HCT116 (cell line): ENCODE measurements around the gene MID1. TPM values are rescaled to one million over a fixed set of nuclear protein-coding genes. Genes with fewer than 3 reads are reported as not detected.

Source experiments
- ATAC-seq: fragments of 200-7000 bp; cut with Tn5 transposase; 2 replicates; pipeline ENCODE4 v1.9.1; 2020; ENCODE audit warnings: mild to moderate bottlenecking, moderate library complexity
- BruUV-seq: library from RNA; stranded (reverse); fragments of 400-500 nt; replicated peaks from 2 replicates; lab custom pipeline; 2021; lab: Mats Ljungman, UMichigan
- CTCF ChIA-PET: fragments of 300-600 bp; sonication (Branson Sonifier 250); formaldehyde crosslinking; loops from one replicate; lab custom pipeline; 2021; ENCODE audit warnings: antibody characterized with exemption; lab: Charles Lee
- POLR2A ChIA-PET: fragments of 300-600, 350-600 bp; sonication (Branson Sonifier 250); formaldehyde crosslinking; loops from one replicate; lab custom pipeline; 2021; ENCODE audit warnings: antibody characterized with exemption; lab: Charles Lee
- RAD21 ChIA-PET, 2 experiments: fragments of 300-600 bp; sonication (Branson Sonifier 250); formaldehyde crosslinking; loops; one replicate each; lab custom pipeline; 2023; ENCODE audit warnings: low total read pairs in 2 of 2; ENCODE audit not compliant: uncharacterized antibody in 2 of 2, unreplicated experiment in 2 of 2, low non-redundant PET in 1 of 2; lab: Charles Lee
- DNase-seq: peaks from one replicate; pipeline ENCODE4 v3.0.0-alpha.2; 2010; ENCODE audit warnings: low read depth, low spot score
- H2AFZ ChIP-seq: fragments of 200-600 bp; shearing (Covaris generic), sonication (generic); 2 replicates; pipeline ENCODE4 v1.6.1; 2017; ENCODE audit warnings: low read depth, mixed run types, mixed read lengths, antibody characterized with exemption, low read length; ENCODE audit not compliant: poor library complexity, severe bottlenecking
- H3K27ac ChIP-seq: 2 replicates; pipeline ENCODE4 v1.5.1; 2012; ENCODE audit warnings: low read depth, low read length
- H3K27me3 ChIP-seq: fragments of 200-600 bp; sonication (generic); 2 replicates; pipeline ENCODE4 v1.6.1; 2016; ENCODE audit warnings: mixed run types, low read length, mixed read lengths; ENCODE audit not compliant: insufficient read depth
- H3K36me3 ChIP-seq, 2 experiments: fragments of 200-500 bp in 1 of 2; fragments of 200-600 bp in 1 of 2; sonication (Bioruptor generic) in 1 of 2; sonication (generic) in 1 of 2; 2 replicates each; pipeline versions ENCODE4 v1.5.1 to v1.6.1; 2014 to 2016; ENCODE audit warnings: low read length in 2 of 2, inconsistent platforms in 1 of 2, mixed read lengths in 1 of 2, mixed run types in 1 of 2; ENCODE audit not compliant: insufficient read depth in 2 of 2, control insufficient read depth in 1 of 2
- H3K4me1 ChIP-seq, 2 experiments: fragments of 200-600 bp in 1 of 2; sonication (generic) in 1 of 2; 2 replicates each; pipeline versions ENCODE4 v1.5.1 to v1.6.1; 2012 to 2017; ENCODE audit warnings: low read length in 2 of 2, inconsistent platforms in 1 of 2, mild to moderate bottlenecking in 1 of 2, mixed read lengths in 1 of 2, mixed run types in 1 of 2, moderate library complexity in 1 of 2; ENCODE audit not compliant: insufficient read depth in 2 of 2, control insufficient read depth in 1 of 2
- H3K4me2 ChIP-seq: fragments of 200-600 bp; sonication (generic); 2 replicates; pipeline ENCODE4 v1.6.1; 2017; ENCODE audit warnings: mixed run types, low read length, mixed read lengths
- H3K4me3 ChIP-seq, 2 experiments: fragments of 200-600 bp in 1 of 2; sonication (generic) in 1 of 2; replicated peaks in 1 of 2; 2 replicates each; pipeline ENCODE4 v1.5.1; 2011 to 2016; ENCODE audit warnings: low read length in 2 of 2, control low read depth in 1 of 2, low read depth in 1 of 2, mild to moderate bottlenecking in 1 of 2, mixed read lengths in 1 of 2, mixed run types in 1 of 2
- H3K79me2 ChIP-seq: fragments of 200-600 bp; sonication (generic); 2 replicates; pipeline ENCODE4 v1.6.1; 2017; ENCODE audit warnings: mild to moderate bottlenecking, mixed run types, low read length, moderate library complexity, mixed read lengths; ENCODE audit not compliant: insufficient read depth
- H3K9ac ChIP-seq: fragments of 200-600 bp; sonication (generic); 2 replicates; pipeline ENCODE4 v1.6.1; 2016; ENCODE audit warnings: low read length, mixed read lengths
- H3K9me2 ChIP-seq: fragments of 200-600 bp; sonication (generic), shearing (Covaris generic); 2 replicates; pipeline ENCODE4 v1.6.1; 2017; ENCODE audit warnings: mixed run types, mild to moderate bottlenecking, moderate library complexity; ENCODE audit not compliant: insufficient read depth
- H3K9me3 ChIP-seq, 2 experiments: fragments of 200-500 bp in 1 of 2; fragments of 200-600 bp in 1 of 2; sonication (Bioruptor generic) in 1 of 2; sonication (generic) in 1 of 2; 2 replicates each; pipeline ENCODE4 v1.6.1; 2014 to 2017; ENCODE audit warnings: low read length in 2 of 2, mixed read lengths in 2 of 2, inconsistent platforms in 1 of 2, low read depth in 1 of 2, mild to moderate bottlenecking in 1 of 2, mixed run types in 1 of 2, moderate library complexity in 1 of 2; ENCODE audit not compliant: control insufficient read depth in 1 of 2, insufficient read depth in 1 of 2
- H4K20me1 ChIP-seq: fragments of 200-600 bp; sonication (generic), shearing (Covaris generic); 2 replicates; pipeline ENCODE4 v1.6.1; 2017; ENCODE audit warnings: mixed run types, mild to moderate bottlenecking, moderate library complexity; ENCODE audit not compliant: insufficient read depth
- CEBPB ChIP-seq: IDR thresholded peaks from 2 replicates; pipeline ENCODE4 v1.6.1; 2012; ENCODE audit warnings: low read depth
- ELF1 ChIP-seq: IDR thresholded peaks from 2 replicates; pipeline ENCODE4 v1.6.1; 2012; ENCODE audit warnings: low read depth, borderline replicate concordance
- EZH2 ChIP-seq: fragments of 200-600 bp; sonication (generic); IDR thresholded peaks from 2 replicates; pipeline ENCODE4 v1.6.1; 2017; ENCODE audit warnings: antibody characterized with exemption, mixed run types
- EZH2phosphoT487 ChIP-seq: fragments of 200-600 bp; IDR thresholded peaks from 2 replicates; pipeline ENCODE4 v1.6.1; 2018; ENCODE audit warnings: antibody characterized with exemption, borderline replicate concordance
- FOSL1 ChIP-seq: IDR thresholded peaks from 2 replicates; pipeline ENCODE4 v1.6.1; 2012; ENCODE audit warnings: low read depth
- JUND ChIP-seq: IDR thresholded peaks from 2 replicates; pipeline ENCODE4 v1.6.1; 2012
- RAD21 ChIP-seq: IDR thresholded peaks from 2 replicates; pipeline ENCODE4 v1.6.1; 2012; ENCODE audit warnings: low read depth, mild to moderate bottlenecking
- SIN3A ChIP-seq: IDR thresholded peaks from 2 replicates; pipeline ENCODE4 v1.6.1; 2012; ENCODE audit warnings: low read depth
- SRF ChIP-seq: IDR thresholded peaks from 2 replicates; pipeline ENCODE4 v1.6.1; 2012; ENCODE audit warnings: low read depth
- TCF7L2 ChIP-seq: IDR thresholded peaks from 2 replicates; pipeline ENCODE4 v1.7.0; 2011; ENCODE audit warnings: borderline replicate concordance, inconsistent platforms; ENCODE audit not compliant: insufficient read depth, insufficient read length; ENCODE audit errors: extremely low read depth
- YY1 ChIP-seq: IDR thresholded peaks from 2 replicates; pipeline ENCODE4 v1.6.1; 2011; ENCODE audit warnings: low read length, low read depth, moderate library complexity, mild to moderate bottlenecking; ENCODE audit not compliant: insufficient replicate concordance; ENCODE audit errors: extremely low read depth
- intact Hi-C: fragments of 100-400 bp; cut with micrococcal nuclease; formaldehyde crosslinking; loops from 2 replicates; pipeline ENCODE4 v1.10.0; 2022
- total RNA-seq: library from RNA; stranded (reverse); gene quantifications from one replicate; pipeline ENCODE4 v1.2.1, GENCODE V29; 2021; ENCODE audit not compliant: unreplicated experiment
- TF ChIP-seq, protein P1 (sequence below), 3 experiments: fragments of 200-600 bp in 1 of 3; sonication (generic) in 1 of 3; IDR thresholded peaks in 2 of 3; conservative IDR thresholded peaks in 1 of 3; 2 replicates each; pipeline ENCODE4 v1.5.1; 2012 to 2017; ENCODE audit warnings: low read depth in 2 of 3, low read length in 2 of 3, antibody characterized with exemption in 1 of 3, borderline replicate concordance in 1 of 3, control low read depth in 1 of 3, mild to moderate bottlenecking in 1 of 3, mixed read lengths in 1 of 3, mixed run types in 1 of 3, moderate library complexity in 1 of 3; ENCODE audit not compliant: insufficient read depth in 1 of 3
- TF ChIP-seq, protein P2 (sequence below): IDR thresholded peaks from 2 replicates; pipeline ENCODE4 v1.6.1; 2012; ENCODE audit warnings: low read depth
- TF ChIP-seq, protein P3 (sequence below): IDR thresholded peaks from 2 replicates; pipeline ENCODE4 v1.6.1; 2012

Gene MID1
- total RNA-seq, 1 experiment from 2014 or later = 48.8 TPM

DNA sequence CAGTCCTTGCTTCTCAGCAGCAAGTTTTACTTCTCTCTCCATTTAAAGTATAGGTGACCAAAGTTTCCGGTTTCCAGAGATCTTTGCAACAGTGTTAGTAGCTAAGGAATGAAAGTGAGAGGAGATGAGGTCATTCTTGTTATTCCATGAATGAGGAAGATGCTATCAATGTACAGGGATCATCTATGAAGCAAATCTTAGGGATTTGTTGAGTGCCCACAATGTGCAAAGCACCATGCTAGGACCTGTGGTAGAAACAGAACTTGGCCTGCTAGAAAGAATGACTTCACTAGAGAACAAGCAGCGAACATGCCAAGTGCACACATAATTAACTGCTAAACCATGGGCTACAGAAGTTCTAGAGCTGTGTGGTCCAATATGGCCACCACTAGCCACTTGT, 112.5 kb downstream of the MID1 start (continued):
- TF ChIP-seq, protein P1, sequence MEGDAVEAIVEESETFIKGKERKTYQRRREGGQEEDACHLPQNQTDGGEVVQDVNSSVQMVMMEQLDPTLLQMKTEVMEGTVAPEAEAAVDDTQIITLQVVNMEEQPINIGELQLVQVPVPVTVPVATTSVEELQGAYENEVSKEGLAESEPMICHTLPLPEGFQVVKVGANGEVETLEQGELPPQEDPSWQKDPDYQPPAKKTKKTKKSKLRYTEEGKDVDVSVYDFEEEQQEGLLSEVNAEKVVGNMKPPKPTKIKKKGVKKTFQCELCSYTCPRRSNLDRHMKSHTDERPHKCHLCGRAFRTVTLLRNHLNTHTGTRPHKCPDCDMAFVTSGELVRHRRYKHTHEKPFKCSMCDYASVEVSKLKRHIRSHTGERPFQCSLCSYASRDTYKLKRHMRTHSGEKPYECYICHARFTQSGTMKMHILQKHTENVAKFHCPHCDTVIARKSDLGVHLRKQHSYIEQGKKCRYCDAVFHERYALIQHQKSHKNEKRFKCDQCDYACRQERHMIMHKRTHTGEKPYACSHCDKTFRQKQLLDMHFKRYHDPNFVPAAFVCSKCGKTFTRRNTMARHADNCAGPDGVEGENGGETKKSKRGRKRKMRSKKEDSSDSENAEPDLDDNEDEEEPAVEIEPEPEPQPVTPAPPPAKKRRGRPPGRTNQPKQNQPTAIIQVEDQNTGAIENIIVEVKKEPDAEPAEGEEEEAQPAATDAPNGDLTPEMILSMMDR (IDR thresholded peaks at IDR 0.05 in 2 of 3, conservative IDR thresholded peaks at IDR 0.05 in 1 of 3; ENCODE audit: borderline replicate concordance in 1 of 3, insufficient read depth in 1 of 3, low read depth in 2 of 3, low read length in 2 of 3) = no peak
- no peak for TF ChIP-seq JUND
- TF ChIP-seq, all 23 proteins: peak for 0

DNA sequence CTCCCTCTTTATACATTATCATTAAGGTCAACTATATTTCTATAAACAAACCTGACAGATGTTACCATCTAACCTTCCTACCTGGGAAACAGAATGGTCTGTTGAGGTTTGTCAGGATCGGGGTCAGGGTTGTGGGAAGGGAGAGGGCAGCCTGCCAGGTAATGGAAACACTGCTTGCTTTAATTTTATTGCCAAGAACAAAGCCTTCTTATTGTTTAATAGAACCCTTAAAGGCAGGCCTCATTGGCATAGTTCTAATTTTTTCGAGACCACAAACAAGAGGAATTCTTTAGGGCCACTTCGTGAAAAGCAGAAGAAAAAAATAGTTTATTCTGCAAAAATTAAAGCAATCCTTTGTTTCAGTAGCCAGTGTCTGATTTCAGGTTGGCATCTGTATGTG, 113.2 kb downstream of the MID1 start:
- H3K4me3 ChIP-seq = no peak overlapping the region
- POLR2A ChIA-PET = no interaction called here
- H3K4me2 ChIP-seq = no peak overlapping the region
- no TSS peak for BruUV-seq
- H3K9ac ChIP-seq = no peak overlapping the region
- ATAC-seq (no peak; the same call in 1 of the 2 replicates), DNase-seq (no peak)
- RAD21 ChIA-PET = no interaction called here
- H3K27me3 ChIP-seq = no peaks in the 10 kb centered on the region
- H3K9me3 ChIP-seq = no peaks in the 10 kb centered on the region
- CTCF ChIA-PET = no interaction called here
- H3K9me2 ChIP-seq = no peaks in the 10 kb centered on the region
- H4K20me1 ChIP-seq = no peaks in the 10 kb centered on the region
- intact Hi-C loops = no loop called here
- H3K36me3 ChIP-seq = no peaks in the 10 kb centered on the region
- H2AFZ ChIP-seq = no peak overlapping the region
- peaks cover 5 to 21% of the 10 kb centered on the region in 2 experiments; a peak in 3 of 4 replicates for H3K4me1 ChIP-seq
- peaks cover 25% of the 10 kb centered on the region; the same call in 1 of the 2 replicates for H3K79me2 ChIP-seq
- H3K27ac ChIP-seq = no peak overlapping the region
- TF ChIP-seq SIN3A (no peak), YY1 (no peak), JUND (no peak), CEBPB (no peak), EZH2 (no peak), ELF1 (no peak), EZH2phosphoT487 (no peak), SRF (no peak), RAD21 (no peak), FOSL1 (no peak), TCF7L2 (no peak)
- TF ChIP-seq, protein P2, sequence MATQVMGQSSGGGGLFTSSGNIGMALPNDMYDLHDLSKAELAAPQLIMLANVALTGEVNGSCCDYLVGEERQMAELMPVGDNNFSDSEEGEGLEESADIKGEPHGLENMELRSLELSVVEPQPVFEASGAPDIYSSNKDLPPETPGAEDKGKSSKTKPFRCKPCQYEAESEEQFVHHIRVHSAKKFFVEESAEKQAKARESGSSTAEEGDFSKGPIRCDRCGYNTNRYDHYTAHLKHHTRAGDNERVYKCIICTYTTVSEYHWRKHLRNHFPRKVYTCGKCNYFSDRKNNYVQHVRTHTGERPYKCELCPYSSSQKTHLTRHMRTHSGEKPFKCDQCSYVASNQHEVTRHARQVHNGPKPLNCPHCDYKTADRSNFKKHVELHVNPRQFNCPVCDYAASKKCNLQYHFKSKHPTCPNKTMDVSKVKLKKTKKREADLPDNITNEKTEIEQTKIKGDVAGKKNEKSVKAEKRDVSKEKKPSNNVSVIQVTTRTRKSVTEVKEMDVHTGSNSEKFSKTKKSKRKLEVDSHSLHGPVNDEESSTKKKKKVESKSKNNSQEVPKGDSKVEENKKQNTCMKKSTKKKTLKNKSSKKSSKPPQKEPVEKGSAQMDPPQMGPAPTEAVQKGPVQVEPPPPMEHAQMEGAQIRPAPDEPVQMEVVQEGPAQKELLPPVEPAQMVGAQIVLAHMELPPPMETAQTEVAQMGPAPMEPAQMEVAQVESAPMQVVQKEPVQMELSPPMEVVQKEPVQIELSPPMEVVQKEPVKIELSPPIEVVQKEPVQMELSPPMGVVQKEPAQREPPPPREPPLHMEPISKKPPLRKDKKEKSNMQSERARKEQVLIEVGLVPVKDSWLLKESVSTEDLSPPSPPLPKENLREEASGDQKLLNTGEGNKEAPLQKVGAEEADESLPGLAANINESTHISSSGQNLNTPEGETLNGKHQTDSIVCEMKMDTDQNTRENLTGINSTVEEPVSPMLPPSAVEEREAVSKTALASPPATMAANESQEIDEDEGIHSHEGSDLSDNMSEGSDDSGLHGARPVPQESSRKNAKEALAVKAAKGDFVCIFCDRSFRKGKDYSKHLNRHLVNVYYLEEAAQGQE = no peak
- TF ChIP-seq, protein P3, sequence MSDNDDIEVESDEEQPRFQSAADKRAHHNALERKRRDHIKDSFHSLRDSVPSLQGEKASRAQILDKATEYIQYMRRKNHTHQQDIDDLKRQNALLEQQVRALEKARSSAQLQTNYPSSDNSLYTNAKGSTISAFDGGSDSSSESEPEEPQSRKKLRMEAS = no peak
- TF ChIP-seq, protein P1 (IDR thresholded peaks at IDR 0.05 in 2 of 3, conservative IDR thresholded peaks at IDR 0.05 in 1 of 3; ENCODE audit: borderline replicate concordance in 1 of 3, insufficient read depth in 1 of 3, low read depth in 2 of 3, low read length in 2 of 3) = no peak
